Measurements from ENCODE around the gene POFUT1.

The POFUT1 gene

GRCh38 chr20:32282461-32282860 is 74.8 kb downstream of the POFUT1 start:
- no peak for DNase-seq

DNA sequence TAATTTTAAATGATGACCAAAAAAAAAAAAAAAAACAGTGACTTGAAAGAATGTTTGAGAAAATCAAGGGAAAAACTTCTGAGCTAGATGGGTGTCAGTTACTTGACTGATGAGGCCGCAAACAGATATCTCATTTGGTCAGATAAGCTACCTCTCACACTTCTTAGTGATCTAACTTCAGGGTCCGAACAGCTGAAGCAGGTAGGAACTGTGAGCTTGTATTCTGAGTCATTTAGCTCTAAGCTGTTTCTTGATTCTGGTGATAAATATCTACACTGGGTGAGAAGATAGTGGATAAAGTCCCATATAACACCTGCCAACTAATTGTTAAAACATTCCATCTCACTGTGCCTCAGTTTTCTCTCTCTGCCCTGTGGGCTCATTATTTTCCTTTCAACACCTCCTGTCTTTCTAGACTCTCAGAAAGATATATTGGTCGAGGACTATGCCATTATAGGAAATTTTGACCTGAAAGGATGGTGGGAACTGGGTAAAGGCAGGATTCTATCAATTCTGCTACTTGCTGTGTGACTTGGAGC is 77.5 kb downstream of the POFUT1 start:
- no peak for DNase-seq

DNA sequence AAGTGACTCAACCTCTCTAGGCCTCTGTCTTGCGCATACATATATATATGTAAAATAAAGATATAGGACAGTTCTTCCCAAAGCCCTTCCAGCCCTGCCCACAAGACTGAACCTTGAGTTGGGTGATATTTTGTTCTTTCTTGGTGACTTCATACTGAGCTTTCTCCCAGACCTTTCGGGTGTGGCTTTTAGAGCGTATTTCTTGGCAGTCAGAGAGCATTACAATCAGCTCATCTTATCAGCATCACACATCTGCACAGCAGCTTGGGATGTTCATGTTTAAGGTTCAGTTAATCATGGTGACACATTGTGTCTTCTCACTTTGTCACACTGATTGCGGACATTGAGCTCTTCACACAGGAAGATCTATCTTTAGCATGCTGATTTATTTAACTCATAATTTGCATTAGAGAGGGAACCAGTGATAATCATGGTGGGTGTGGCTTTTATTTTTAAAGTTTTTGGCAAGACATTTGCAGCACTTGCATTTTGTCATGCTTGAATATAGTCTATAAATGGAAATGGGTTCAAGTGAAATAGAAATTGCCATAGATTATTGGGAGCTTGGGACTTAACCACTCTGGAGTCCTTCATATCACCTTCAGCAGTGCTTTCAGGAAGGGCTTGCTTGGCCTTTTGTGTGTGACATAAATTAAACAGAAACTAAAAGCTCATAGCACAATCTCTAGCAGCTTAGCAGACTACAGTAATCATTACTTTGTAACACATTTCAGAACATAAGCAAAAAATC is 78.1 kb downstream of the POFUT1 start:
- DNase-seq: no peak

GRCh38 chr20:32287231-32287638 is 79.6 kb downstream of the POFUT1 start:
- DNase-seq: no peak
